GM18861 (cell line): ENCODE data around the gene PDE4A.
"Not testable (repeated sequence)": the region's sequence is repeated elsewhere in the genome, so short reads cannot be mapped to it uniquely, and the experiment has no call there.

Source experiments
- ATAC-seq: cut with Tn5 transposase; IDR thresholded peaks from one replicate; pipeline ENCODE4 v1.9.1; 2021; ENCODE audit not compliant: unreplicated experiment

PDE4A gene

GRCh38 chr19:10403137-10404021 is 17.0 kb upstream of the PDE4A start, which contains the start of gene CDC37:
Gene CDC37 (minus strand): TSS chr19:10403542. CDS start chr19:10403479, 63 bp downstream.
- peak; percentile 74 for ATAC-seq

- no peak for ATAC-seq
Observed at GRCh38 chr19:10404888-10405820, 15.2 kb upstream of the PDE4A start.

GRCh38 chr19:10406191-10406590 is 14.1 kb upstream of the PDE4A start:
- no peak for ATAC-seq

- no peak for ATAC-seq
Observed at GRCh38 chr19:10407096-10407495, 13.2 kb upstream of the PDE4A start.

GRCh38 chr19:10408511-10409283 is 11.6 kb upstream of the PDE4A start:
- ATAC-seq, result no peak

GRCh38 chr19:10411224-10411623 is 9.1 kb upstream of the PDE4A start:
- not testable (repeated sequence) for ATAC-seq

GRCh38 chr19:10412257-10412977 is 7.9 kb upstream of the PDE4A start:
- ATAC-seq, result peak; percentile 51

GRCh38 chr19:10416083-10416379 is 4.3 kb upstream of the PDE4A start:
- no peak for ATAC-seq

GRCh38 chr19:10416380-10417257 is 3.7 kb upstream of the PDE4A start:
- peak; percentile 44 for ATAC-seq

- ATAC-seq, result no peak
Observed at GRCh38 chr19:10417541-10418234, 2.6 kb upstream of the PDE4A start.

GRCh38 chr19:10418235-10418484 is 2.2 kb upstream of the PDE4A start:
- no peak for ATAC-seq

- no peak for ATAC-seq
Observed at GRCh38 chr19:10418485-10419199, 1.7 kb upstream of the PDE4A start.

- ATAC-seq, result no peak
Observed at GRCh38 chr19:10419200-10419645, 1.1 kb upstream of the PDE4A start.

- ATAC-seq, result no peak
Observed at GRCh38 chr19:10419646-10420443, 493 bp upstream of the PDE4A start.

GRCh38 chr19:10421240-10422045 is 1.1 kb downstream of the PDE4A start:
- ATAC-seq, result no peak

- no peak for ATAC-seq
Observed at GRCh38 chr19:10422046-10422461, 1.7 kb downstream of the PDE4A start.

GRCh38 chr19:10422846-10423245 is 2.5 kb downstream of the PDE4A start:
- no peak for ATAC-seq
